ENCODE measurements around the gene KRT84.

- TF ChIP-seq POLR2A (IDR thresholded peaks at IDR 0.05; ENCODE audit: low read depth, low read length): no peak
- no peak for TF ChIP-seq POLR2AphosphoS5 (IDR thresholded peaks at IDR 0.05; ENCODE audit: low read depth, low read length)
- no peak for TF ChIP-seq TAF1 (IDR thresholded peaks at IDR 0.05; ENCODE audit: borderline replicate concordance, low read depth, low read length)
These were observed 20.5 kb upstream of the KRT84 start, which contains the start of gene KRT82 for GRCh38 chr12:52405922-52406385.
